SK-N-SH (cell line): ENCODE results near the gene HPRT1. TPM values are rescaled to one million over a fixed set of nuclear protein-coding genes. Genes with fewer than 3 reads are reported as not detected.
A peak's percentile ranks its signal among the peaks of the same experiment; 100 is the strongest.

ENCODE experiments used
- CTCF ChIA-PET: fragments of 300-600, 350-600 bp; formaldehyde crosslinking; extraction: SDS; loops from one replicate; lab custom pipeline; 2021; lab: Yijun Ruan, JAX
- POLR2A ChIA-PET: fragments of 350-600 bp; sonication (Branson Sonifier 250); formaldehyde crosslinking; extraction: SDS; loops from one replicate; lab custom pipeline; 2020; ENCODE audit warnings: antibody characterized with exemption, inconsistent platforms; lab: Yijun Ruan, JAX
- DNase-seq: peaks from one replicate; pipeline ENCODE4 v3.0.0; 2012
- H2AFZ ChIP-seq: fragments of 200-600 bp; sonication (generic); 2 replicates; pipeline ENCODE4 v1.8.1; 2016; ENCODE audit warnings: antibody characterized with exemption, mild to moderate bottlenecking, low read depth
- H3F3A ChIP-seq: fragments of 200-600 bp; sonication (generic); replicated peaks from 2 replicates; pipeline ENCODE3; 2016; ENCODE audit warnings: antibody characterized with exemption, mild to moderate bottlenecking; ENCODE audit not compliant: insufficient read depth
- H3K27ac ChIP-seq, 2 experiments: fragments of 200-500 bp in 1 of 2; fragments of 200-600 bp in 1 of 2; sonication (Bioruptor generic) in 1 of 2; sonication (generic), shearing (Covaris generic) in 1 of 2; 2 replicates each; pipeline versions ENCODE4 v1.5.1 to v1.6.1; 2014 to 2016; ENCODE audit warnings: low read depth in 2 of 2, inconsistent platforms in 1 of 2, low read length in 1 of 2, mild to moderate bottlenecking in 1 of 2, mixed read lengths in 1 of 2
- H3K27me3 ChIP-seq: fragments of 200-600 bp; sonication (generic), shearing (Covaris generic); 2 replicates; pipeline ENCODE4 v1.6.1; 2016; ENCODE audit warnings: mixed run types; ENCODE audit not compliant: insufficient read depth
- H3K36me3 ChIP-seq, 2 experiments: fragments of 200-500 bp in 1 of 2; fragments of 200-600 bp in 1 of 2; sonication (Bioruptor generic) in 1 of 2; sonication (generic) in 1 of 2; replicated peaks in 1 of 2; 2 replicates each; pipeline versions ENCODE3 to v1.5.1; 2014 to 2016; ENCODE audit warnings: low read length in 1 of 2, mild to moderate bottlenecking in 1 of 2; ENCODE audit not compliant: insufficient read depth in 2 of 2, control insufficient read depth in 1 of 2
- H3K4me1 ChIP-seq, 2 experiments: fragments of 200-500 bp in 1 of 2; fragments of 200-600 bp in 1 of 2; sonication (Bioruptor generic) in 1 of 2; sonication (generic), shearing (Covaris generic) in 1 of 2; 2 replicates each; pipeline versions ENCODE4 v1.5.1 to v1.6.1; 2014 to 2016; ENCODE audit warnings: low read depth in 1 of 2, low read length in 1 of 2, mixed run types in 1 of 2; ENCODE audit not compliant: insufficient read depth in 2 of 2, control insufficient read depth in 1 of 2
- H3K4me2 ChIP-seq: fragments of 200-600 bp; sonication (generic), shearing (Covaris generic); 2 replicates; pipeline ENCODE4 v1.6.1; 2017; ENCODE audit warnings: mixed run types
- H3K4me3 ChIP-seq, 2 experiments: fragments of 200-500 bp in 1 of 2; fragments of 200-600 bp in 1 of 2; sonication (Bioruptor generic) in 1 of 2; sonication (generic), shearing (Covaris generic) in 1 of 2; 2 replicates each; pipeline versions ENCODE4 v1.5.1 to v1.8.1; 2014 to 2016; ENCODE audit warnings: low read depth in 2 of 2, inconsistent platforms in 1 of 2, low read length in 1 of 2, mild to moderate bottlenecking in 1 of 2, mixed read lengths in 1 of 2, moderate library complexity in 1 of 2
- H3K79me2 ChIP-seq: fragments of 200-600 bp; sonication (generic); 2 replicates; pipeline ENCODE4 v1.8.1; 2017; ENCODE audit warnings: mild to moderate bottlenecking; ENCODE audit not compliant: insufficient read depth
- H3K9ac ChIP-seq: fragments of 200-600 bp; sonication (generic); 2 replicates; pipeline ENCODE4 v1.6.1; 2017; ENCODE audit warnings: mixed run types
- H3K9me2 ChIP-seq: fragments of 200-600 bp; sonication (generic); 2 replicates; pipeline ENCODE4 v1.6.1; 2017; ENCODE audit warnings: mixed run types
- H3K9me3 ChIP-seq: fragments of 200-600 bp; sonication (generic); 2 replicates; pipeline ENCODE4 v1.6.1; 2017; ENCODE audit warnings: mixed run types, mild to moderate bottlenecking, moderate library complexity
- H4K20me1 ChIP-seq: fragments of 200-600 bp; sonication (generic); 2 replicates; pipeline ENCODE4 v1.6.1; 2017; ENCODE audit warnings: mild to moderate bottlenecking, mixed run types; ENCODE audit not compliant: insufficient read depth
- EP300 ChIP-seq, 2 experiments: IDR thresholded peaks; 2 replicates each; pipeline versions ENCODE4 v1.4.0 to v1.6.1; 2012; ENCODE audit warnings: borderline replicate concordance in 1 of 2, low read depth in 1 of 2, low read length in 1 of 2
- EZH2phosphoT487 ChIP-seq: fragments of 200-600 bp; sonication (generic); IDR thresholded peaks from 2 replicates; pipeline ENCODE4 v1.6.1; 2017; ENCODE audit warnings: low read depth, mixed run types, mild to moderate bottlenecking, antibody characterized with exemption, moderate library complexity, borderline replicate concordance
- FOSL2 ChIP-seq: IDR thresholded peaks from 2 replicates; pipeline ENCODE4 v1.4.0; 2012; ENCODE audit warnings: low read depth, mild to moderate bottlenecking, moderate library complexity, borderline replicate concordance
- FOXJ3 ChIP-seq: sonication (generic); formaldehyde crosslinking; IDR thresholded peaks from 2 replicates; pipeline ENCODE4 v1.5.1; 2020; ENCODE audit warnings: mild to moderate bottlenecking, missing genetic modification reagents
- FOXM1 ChIP-seq: IDR thresholded peaks from 2 replicates; pipeline ENCODE4 v1.4.0; 2012; ENCODE audit warnings: low read depth, mild to moderate bottlenecking
- JUND ChIP-seq: IDR thresholded peaks from 2 replicates; pipeline ENCODE4 v1.4.0; 2012
- MAX ChIP-seq: IDR thresholded peaks from 2 replicates; pipeline ENCODE4 v1.4.0; 2012; ENCODE audit warnings: low read depth
- MEF2A ChIP-seq: IDR thresholded peaks from 2 replicates; pipeline ENCODE4 v1.4.0; 2012; ENCODE audit warnings: low read depth, borderline replicate concordance
- MXI1 ChIP-seq: IDR thresholded peaks from 2 replicates; pipeline ENCODE4 v1.6.1; 2012; ENCODE audit warnings: mild to moderate bottlenecking, low read depth, low read length, improper control_type of control experiment
- POLR2AphosphoS5 ChIP-seq: IDR thresholded peaks from 2 replicates; pipeline ENCODE4 v1.6.1; 2012; ENCODE audit warnings: low read depth, low read length
- RAD21 ChIP-seq: IDR thresholded peaks from 2 replicates; pipeline ENCODE4 v1.6.1; 2012; ENCODE audit warnings: mild to moderate bottlenecking, low read length
- SIN3A ChIP-seq: IDR thresholded peaks from 2 replicates; pipeline ENCODE4 v1.6.1; 2012; ENCODE audit warnings: low read depth, mild to moderate bottlenecking, low read length, moderate library complexity, borderline replicate concordance
- TCF12 ChIP-seq: IDR thresholded peaks from 2 replicates; pipeline ENCODE4 v1.4.0; 2012
- TEAD4 ChIP-seq: IDR thresholded peaks from 2 replicates; pipeline ENCODE4 v1.4.0; 2012; ENCODE audit warnings: mild to moderate bottlenecking, borderline replicate concordance; ENCODE audit not compliant: insufficient read depth
- WGBS: methylation state at CpG from one replicate; pipeline ENCODE4 v1.1.6; 2017; ENCODE audit warnings: low lambda C conversion rate; 5-methylcytosine and 5-hydroxymethylcytosine counted together
- polyA plus RNA-seq, 3 experiments: library from polyadenylated mRNA; depleted of rRNA; stranded (reverse); fragments of >200 nt; gene quantifications; 2 replicates each; pipeline ENCODE4 v1.2.3, GENCODE V29; 2012
- TF ChIP-seq, protein P1 (sequence below): fragments of 150-350 bp; IDR thresholded peaks from 2 replicates; pipeline ENCODE4 v1.6.1; 2016; ENCODE audit warnings: mild to moderate bottlenecking, low read depth, low read length
- TF ChIP-seq, protein P2 (sequence below): IDR thresholded peaks from 2 replicates; pipeline ENCODE4; 2012

Gene HPRT1
- polyA plus RNA-seq, 1 of the 3 experiments (the other 2 are of a cell fraction): 42.3 TPM

GRCh38 chrX:134543288-134543687 lies 83.3 kb downstream of the HPRT1 start:
- ChIA-PET POLR2A (no interaction called here), CTCF (no interaction called here)
- Histone ChIP-seq H3K27me3 (no peaks in the 10 kb centered on the region), H3K9ac (no peak overlapping the region), H3K9me3 (no peaks in the 10 kb centered on the region), H3K4me1 (peaks cover 0 to 6% of the 10 kb centered on the region in 2 experiments; a peak in 2 of 4 replicates), H3K4me2 (no peak overlapping the region), H4K20me1 (peaks cover 3% of the 10 kb centered on the region; the same call in 1 of the 2 replicates), H3K79me2 (peaks cover 28% of the 10 kb centered on the region), H3K36me3 (peaks cover 17 to 20% of the 10 kb centered on the region in 2 experiments), H2AFZ (no peak overlapping the region), H3K27ac (peak overlapping the region; percentile 37 to 67; a peak in 2 of 4 replicates), H3K4me3 (no peak overlapping the region), H3F3A (peaks cover 49% of the 10 kb centered on the region), H3K9me2 (no peaks in the 10 kb centered on the region)
- WGBS: 56% methylated on average over 3 of the region's 3 CpGs
- DNase-seq: no peak
- TF ChIP-seq SIN3A (no peak), EZH2phosphoT487 (no peak), FOXJ3 (CRISPR knock-in tag) (no peak), TEAD4 (no peak), FOSL2 (no peak), EP300 (IDR thresholded peaks at IDR 0.05; ENCODE audit: borderline replicate concordance in 1 of 2, low read depth in 1 of 2, low read length in 1 of 2) (no peak), RAD21 (no peak), MEF2A (no peak), MXI1 (no peak), JUND (0 out of 2 replicates have a peak, but pooled peaks have one; percentile 2), FOXM1 (no peak), POLR2AphosphoS5 (peak; percentile 42), MAX (0 out of 2 replicates have a peak, but pooled peaks have one; percentile 12)
- TF ChIP-seq, protein P1, sequence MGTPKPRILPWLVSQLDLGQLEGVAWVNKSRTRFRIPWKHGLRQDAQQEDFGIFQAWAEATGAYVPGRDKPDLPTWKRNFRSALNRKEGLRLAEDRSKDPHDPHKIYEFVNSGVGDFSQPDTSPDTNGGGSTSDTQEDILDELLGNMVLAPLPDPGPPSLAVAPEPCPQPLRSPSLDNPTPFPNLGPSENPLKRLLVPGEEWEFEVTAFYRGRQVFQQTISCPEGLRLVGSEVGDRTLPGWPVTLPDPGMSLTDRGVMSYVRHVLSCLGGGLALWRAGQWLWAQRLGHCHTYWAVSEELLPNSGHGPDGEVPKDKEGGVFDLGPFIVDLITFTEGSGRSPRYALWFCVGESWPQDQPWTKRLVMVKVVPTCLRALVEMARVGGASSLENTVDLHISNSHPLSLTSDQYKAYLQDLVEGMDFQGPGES: no peak
- TF ChIP-seq, protein P2, sequence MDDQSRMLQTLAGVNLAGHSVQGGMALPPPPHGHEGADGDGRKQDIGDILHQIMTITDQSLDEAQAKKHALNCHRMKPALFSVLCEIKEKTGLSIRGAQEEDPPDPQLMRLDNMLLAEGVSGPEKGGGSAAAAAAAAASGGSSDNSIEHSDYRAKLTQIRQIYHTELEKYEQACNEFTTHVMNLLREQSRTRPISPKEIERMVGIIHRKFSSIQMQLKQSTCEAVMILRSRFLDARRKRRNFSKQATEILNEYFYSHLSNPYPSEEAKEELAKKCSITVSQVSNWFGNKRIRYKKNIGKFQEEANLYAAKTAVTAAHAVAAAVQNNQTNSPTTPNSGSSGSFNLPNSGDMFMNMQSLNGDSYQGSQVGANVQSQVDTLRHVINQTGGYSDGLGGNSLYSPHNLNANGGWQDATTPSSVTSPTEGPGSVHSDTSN: no peak

- peaks cover 0 to 6% of the 10 kb centered on the region in 2 experiments; a peak in 2 of 4 replicates for H3K4me1 ChIP-seq
- WGBS: 55% methylated on average over 6 of the region's 6 CpGs
- ChIA-PET POLR2A (no interaction called here), CTCF (interaction anchor here (0.9 to 1.0 kb wide), 2 partner anchors 23 to 239 kb away, joined by 3 read pairs; no protein-coding TSS in a partner anchor)
- no peak for DNase-seq
- peak overlapping the region; percentile 37 to 67; a peak in 3 of 4 replicates for H3K27ac ChIP-seq
- H2AFZ ChIP-seq: 0 out of 2 replicates have a peak overlapping the region, but pooled peaks have one; percentile 20
- H3K36me3 ChIP-seq: peaks cover 17 to 20% of the 10 kb centered on the region in 2 experiments
- no peak overlapping the region for H3K9ac ChIP-seq
- H3K4me3 ChIP-seq: no peak overlapping the region; a peak in 1 of 4 replicates
- peaks cover 3% of the 10 kb centered on the region; the same call in 1 of the 2 replicates for H4K20me1 ChIP-seq
- no peaks in the 10 kb centered on the region for H3K27me3 ChIP-seq
- H3K9me3 ChIP-seq: no peaks in the 10 kb centered on the region
- peaks cover 49% of the 10 kb centered on the region for H3F3A ChIP-seq
- TF ChIP-seq JUND (0 out of 2 replicates have a peak, but pooled peaks have one; percentile 5), TCF12 (no peak; the same call in 1 of the 2 replicates), POLR2AphosphoS5 (no peak)
- H3K4me2 ChIP-seq: no peak overlapping the region
- peaks cover 36% of the 10 kb centered on the region for H3K79me2 ChIP-seq
- H3K9me2 ChIP-seq: no peaks in the 10 kb centered on the region
These were observed 84.2 kb downstream of the HPRT1 start for GRCh38 chrX:134544135-134544512.
